Activated naive CD8-positive, alpha-beta T cell (primary cell): ENCODE measurements around the gene ERN2.

Experiments
- H3K27ac Mint-ChIP-seq: one replicate; pipeline ENCODE4 v1.8.0; 2021; ENCODE audit warnings: mixed read lengths
- H3K27me3 Mint-ChIP-seq: one replicate; pipeline ENCODE4 v1.8.0; 2021; ENCODE audit warnings: mixed read lengths
- H3K36me3 Mint-ChIP-seq: one replicate; pipeline ENCODE4 v1.8.0; 2021; ENCODE audit warnings: mixed read lengths
- H3K4me1 Mint-ChIP-seq: one replicate; pipeline ENCODE4 v1.8.0; 2021; ENCODE audit warnings: low read depth, mixed read lengths
- H3K4me3 Mint-ChIP-seq: one replicate; pipeline ENCODE4 v1.8.0; 2021; ENCODE audit warnings: mild to moderate bottlenecking, mixed read lengths
- H3K9me3 Mint-ChIP-seq: one replicate; pipeline ENCODE4 v1.8.0; 2021; ENCODE audit warnings: low read depth, mixed read lengths

The ERN2 gene

GRCh38 chr16:23702951-23703350, 10.1 kb downstream of the ERN2 start:
- Mint-ChIP-seq H3K4me1 (no peaks in the 10 kb centered on the region), H3K4me3 (no peak overlapping the region), H3K9me3 (peaks cover 5% of the 10 kb centered on the region), H3K36me3 (no peaks in the 10 kb centered on the region), H3K27me3 (peaks cover 9% of the 10 kb centered on the region), H3K27ac (no peak overlapping the region)

- H3K27me3 Mint-ChIP-seq, result peaks cover 10% of the 10 kb centered on the region
- H3K9me3 Mint-ChIP-seq, result peaks cover 5% of the 10 kb centered on the region
- no peaks in the 10 kb centered on the region for H3K36me3 Mint-ChIP-seq
Measured at GRCh38 chr16:23701045-23701444, 12.0 kb downstream of the ERN2 start.

GRCh38 chr16:23700509-23700908, 12.5 kb downstream of the ERN2 start:
- H3K4me3 Mint-ChIP-seq, result no peak overlapping the region
- peaks cover 5% of the 10 kb centered on the region for H3K9me3 Mint-ChIP-seq
- no peaks in the 10 kb centered on the region for H3K36me3 Mint-ChIP-seq
- H3K4me1 Mint-ChIP-seq, result no peaks in the 10 kb centered on the region
- H3K27me3 Mint-ChIP-seq, result peaks cover 10% of the 10 kb centered on the region
- H3K27ac Mint-ChIP-seq, result no peak overlapping the region

More at GRCh38 chr16:23701045-23701444, 12.0 kb downstream of the ERN2 start:
- Mint-ChIP-seq H3K4me3 (no peak overlapping the region), H3K27ac (no peak overlapping the region), H3K4me1 (no peaks in the 10 kb centered on the region)

- Mint-ChIP-seq H3K4me3 (no peak overlapping the region), H3K4me1 (no peaks in the 10 kb centered on the region), H3K36me3 (no peaks in the 10 kb centered on the region), H3K27me3 (peaks cover 7% of the 10 kb centered on the region), H3K9me3 (peaks cover 5% of the 10 kb centered on the region), H3K27ac (no peak overlapping the region)
Measured at GRCh38 chr16:23700093-23700492, 12.9 kb downstream of the ERN2 start.

- Mint-ChIP-seq H3K4me1 (peaks cover 1% of the 10 kb centered on the region), H3K9me3 (peaks cover 5% of the 10 kb centered on the region), H3K27ac (no peak overlapping the region), H3K36me3 (no peaks in the 10 kb centered on the region), H3K27me3 (peaks cover 4% of the 10 kb centered on the region), H3K4me3 (no peak overlapping the region)
Measured at GRCh38 chr16:23699100-23699499, 13.9 kb downstream of the ERN2 start.

- H3K27ac Mint-ChIP-seq, result no peak overlapping the region
- H3K27me3 Mint-ChIP-seq, result peaks cover 1% of the 10 kb centered on the region
- H3K4me1 Mint-ChIP-seq, result peaks cover 1% of the 10 kb centered on the region
- H3K9me3 Mint-ChIP-seq, result no peaks in the 10 kb centered on the region
- no peak overlapping the region for H3K4me3 Mint-ChIP-seq
- H3K36me3 Mint-ChIP-seq, result no peaks in the 10 kb centered on the region
Measured at GRCh38 chr16:23695756-23696155, 17.3 kb downstream of the ERN2 start.

- H3K9me3 Mint-ChIP-seq, result no peaks in the 10 kb centered on the region
- H3K4me3 Mint-ChIP-seq, result no peak overlapping the region
- H3K27ac Mint-ChIP-seq, result no peak overlapping the region
- H3K27me3 Mint-ChIP-seq, result peaks cover 1% of the 10 kb centered on the region
- peaks cover 1% of the 10 kb centered on the region for H3K4me1 Mint-ChIP-seq
- H3K36me3 Mint-ChIP-seq, result no peaks in the 10 kb centered on the region
Measured at GRCh38 chr16:23694644-23695373, 18.2 kb downstream of the ERN2 start.

- Mint-ChIP-seq H3K27me3 (peaks cover 1% of the 10 kb centered on the region), H3K4me1 (peaks cover 1% of the 10 kb centered on the region), H3K27ac (no peak overlapping the region), H3K36me3 (peaks cover 2% of the 10 kb centered on the region), H3K9me3 (no peaks in the 10 kb centered on the region), H3K4me3 (no peak overlapping the region)
Measured at GRCh38 chr16:23694265-23694643, 18.8 kb downstream of the ERN2 start.

GRCh38 chr16:23692190-23692837, 20.7 kb downstream of the ERN2 start:
- Mint-ChIP-seq H3K9me3 (no peaks in the 10 kb centered on the region), H3K27ac (no peak overlapping the region), H3K27me3 (peaks cover 1% of the 10 kb centered on the region), H3K36me3 (peaks cover 11% of the 10 kb centered on the region), H3K4me1 (peaks cover 1% of the 10 kb centered on the region), H3K4me3 (no peak overlapping the region)

- no peaks in the 10 kb centered on the region for H3K9me3 Mint-ChIP-seq
Measured at GRCh38 chr16:23691483-23692189, 21.4 kb downstream of the ERN2 start.

GRCh38 chr16:23690771-23691482, 22.1 kb downstream of the ERN2 start:
- H3K9me3 Mint-ChIP-seq, result no peaks in the 10 kb centered on the region
- H3K4me1 Mint-ChIP-seq, result peaks cover 1% of the 10 kb centered on the region
- no peak overlapping the region for H3K4me3 Mint-ChIP-seq
- peaks cover 11% of the 10 kb centered on the region for H3K36me3 Mint-ChIP-seq
- no peak overlapping the region for H3K27ac Mint-ChIP-seq
- H3K27me3 Mint-ChIP-seq, result no peaks in the 10 kb centered on the region

More at GRCh38 chr16:23691483-23692189, 21.4 kb downstream of the ERN2 start:
- Mint-ChIP-seq H3K4me3 (no peak overlapping the region), H3K36me3 (peaks cover 11% of the 10 kb centered on the region), H3K27me3 (peaks cover 1% of the 10 kb centered on the region), H3K4me1 (peaks cover 1% of the 10 kb centered on the region), H3K27ac (no peak overlapping the region)

GRCh38 chr16:23689442-23690187, 23.4 kb downstream of the ERN2 start:
- Mint-ChIP-seq H3K9me3 (no peaks in the 10 kb centered on the region), H3K4me3 (no peak overlapping the region), H3K27me3 (no peaks in the 10 kb centered on the region), H3K4me1 (peaks cover 1% of the 10 kb centered on the region), H3K27ac (no peak overlapping the region), H3K36me3 (peaks cover 11% of the 10 kb centered on the region)

- no peaks in the 10 kb centered on the region for H3K4me1 Mint-ChIP-seq
- H3K4me3 Mint-ChIP-seq, result no peak overlapping the region
- no peak overlapping the region for H3K27ac Mint-ChIP-seq
- H3K27me3 Mint-ChIP-seq, result no peaks in the 10 kb centered on the region
- H3K9me3 Mint-ChIP-seq, result no peaks in the 10 kb centered on the region
- peaks cover 15% of the 10 kb centered on the region for H3K36me3 Mint-ChIP-seq
Measured at GRCh38 chr16:23687034-23687808, 25.8 kb downstream of the ERN2 start.

GRCh38 chr16:23683487-23683886, 29.5 kb downstream of the ERN2 start:
- Mint-ChIP-seq H3K36me3 (peaks cover 12% of the 10 kb centered on the region), H3K27ac (no peak overlapping the region), H3K9me3 (no peaks in the 10 kb centered on the region), H3K27me3 (no peaks in the 10 kb centered on the region), H3K4me3 (no peak overlapping the region), H3K4me1 (peaks cover 8% of the 10 kb centered on the region)
